ENCODE results near the gene ENO3. TPM values are rescaled to one million over a fixed set of nuclear protein-coding genes. Genes with fewer than 3 reads are reported as not detected.

ENO3 gene
- total RNA-seq, 1 experiment from 2014 or later: 23.4 TPM

DNA sequence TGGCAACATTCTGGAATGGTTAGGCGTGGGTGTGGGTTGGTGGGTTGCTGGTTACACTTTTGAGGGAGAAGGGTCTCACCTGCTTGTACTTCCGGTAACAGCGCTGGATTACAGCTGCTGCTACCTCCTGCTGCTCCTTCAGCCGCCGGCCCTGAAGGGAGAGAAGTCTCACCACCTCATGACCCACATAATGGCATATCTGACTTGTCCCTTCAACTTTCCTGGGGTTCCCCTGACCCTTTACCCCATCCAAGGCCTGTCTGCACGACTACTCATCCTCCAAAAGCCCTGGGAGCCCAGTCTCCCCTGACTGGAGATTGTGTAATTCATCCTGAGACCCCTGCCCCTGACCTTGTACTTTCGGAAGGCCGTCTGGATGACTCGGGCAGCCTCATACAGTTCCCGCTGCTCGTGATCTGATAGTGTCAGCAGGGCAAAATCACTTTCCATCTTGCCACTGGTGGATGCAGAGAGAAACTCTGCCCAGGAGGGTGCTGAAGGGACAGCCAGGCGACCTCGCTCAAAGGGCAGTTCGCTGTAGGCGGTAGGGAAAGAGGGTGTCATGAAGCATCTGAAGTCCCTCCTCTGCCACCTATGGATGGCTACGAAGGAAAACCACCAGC lies 18.7 kb downstream of the ENO3 start:
- Histone ChIP-seq H3K4me1 (ENCODE audit: control insufficient read depth, insufficient read depth, low read length) (peaks cover 15% of the 10 kb centered on the region), H3K4me3 (ENCODE audit: low read depth in 2 of 2, low read length in 2 of 2) (peak overlapping the region; percentile 66 to 79; a peak in 3 of 4 replicates), H3K27me3 (ENCODE audit: control insufficient read depth, insufficient read depth, low read length) (no peaks in the 10 kb centered on the region), H3K9me3 (ENCODE audit: control insufficient read depth, insufficient read depth, low read depth, low read length) (no peaks in the 10 kb centered on the region), H3K27ac (ENCODE audit: low read length) (peak overlapping the region; percentile 97), H3K36me3 (ENCODE audit: control insufficient read depth, insufficient read depth, low read length) (no peaks in the 10 kb centered on the region)
- in situ Hi-C loops (cut with HindIII; ENCODE audit: low pct_unique_long_range_greater_than_20kb, low sequenced_read_pairs) (no loop called here), intact Hi-C loops (cut with micrococcal nuclease; ENCODE audit: unreplicated experiment) (no loop called here)
- no TSS peak for BruUV-seq (replicated peaks)
- CTCF ChIA-PET: no interaction called here
- ATAC-seq (no peak), DNase-seq (ENCODE audit: low read depth, low spot score) (no peak)
- POLR2A ChIA-PET: no interaction called here
- TF ChIP-seq SIN3A (IDR thresholded peaks at IDR 0.05; ENCODE audit: borderline replicate concordance, insufficient read depth, low read depth, low read length) (no peak), REST (IDR thresholded peaks at IDR 0.05; ENCODE audit: insufficient read depth in 1 of 2, low read depth in 2 of 2, low read length in 1 of 2) (peak in 1 of 2 experiments; percentile 51; a peak in 1 of 4 replicates)

DNA sequence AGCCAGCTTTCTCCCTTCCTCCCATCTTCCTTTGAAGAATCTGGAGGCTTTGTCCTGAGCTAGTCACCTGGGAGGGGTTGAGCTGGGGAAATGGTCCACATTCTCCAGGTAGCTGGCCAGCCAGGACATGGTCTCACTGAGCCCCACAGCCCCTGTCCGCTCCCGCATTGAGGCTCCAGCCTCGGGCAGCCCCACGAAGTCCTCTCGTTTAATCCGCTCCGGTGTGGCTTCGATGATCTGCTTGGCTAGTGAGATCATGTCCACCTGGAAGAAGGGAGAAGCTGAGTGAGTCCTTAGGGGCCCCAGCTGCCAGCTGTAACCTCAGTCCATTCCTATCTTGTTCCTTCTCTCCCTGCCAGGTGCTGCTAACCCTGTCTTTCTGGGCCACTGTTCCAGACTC lies 19.4 kb downstream of the ENO3 start:
- Histone ChIP-seq H3K4me1 (ENCODE audit: control insufficient read depth, insufficient read depth, low read length) (peaks cover 15% of the 10 kb centered on the region), H3K4me3 (ENCODE audit: low read depth in 2 of 2, low read length in 2 of 2) (no peak overlapping the region), H3K9me3 (ENCODE audit: control insufficient read depth, insufficient read depth, low read depth, low read length) (no peaks in the 10 kb centered on the region), H3K27ac (ENCODE audit: low read length) (peak overlapping the region; percentile 97; the same call in 1 of the 2 replicates), H3K36me3 (ENCODE audit: control insufficient read depth, insufficient read depth, low read length) (no peaks in the 10 kb centered on the region), H3K27me3 (ENCODE audit: control insufficient read depth, insufficient read depth, low read length) (no peaks in the 10 kb centered on the region)
- no peak for TF ChIP-seq TCF7L2 (IDR thresholded peaks at IDR 0.05; ENCODE audit: low read depth, low read length)
- TF ChIP-seq, protein P1, sequence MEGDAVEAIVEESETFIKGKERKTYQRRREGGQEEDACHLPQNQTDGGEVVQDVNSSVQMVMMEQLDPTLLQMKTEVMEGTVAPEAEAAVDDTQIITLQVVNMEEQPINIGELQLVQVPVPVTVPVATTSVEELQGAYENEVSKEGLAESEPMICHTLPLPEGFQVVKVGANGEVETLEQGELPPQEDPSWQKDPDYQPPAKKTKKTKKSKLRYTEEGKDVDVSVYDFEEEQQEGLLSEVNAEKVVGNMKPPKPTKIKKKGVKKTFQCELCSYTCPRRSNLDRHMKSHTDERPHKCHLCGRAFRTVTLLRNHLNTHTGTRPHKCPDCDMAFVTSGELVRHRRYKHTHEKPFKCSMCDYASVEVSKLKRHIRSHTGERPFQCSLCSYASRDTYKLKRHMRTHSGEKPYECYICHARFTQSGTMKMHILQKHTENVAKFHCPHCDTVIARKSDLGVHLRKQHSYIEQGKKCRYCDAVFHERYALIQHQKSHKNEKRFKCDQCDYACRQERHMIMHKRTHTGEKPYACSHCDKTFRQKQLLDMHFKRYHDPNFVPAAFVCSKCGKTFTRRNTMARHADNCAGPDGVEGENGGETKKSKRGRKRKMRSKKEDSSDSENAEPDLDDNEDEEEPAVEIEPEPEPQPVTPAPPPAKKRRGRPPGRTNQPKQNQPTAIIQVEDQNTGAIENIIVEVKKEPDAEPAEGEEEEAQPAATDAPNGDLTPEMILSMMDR (IDR thresholded peaks at IDR 0.05): no peak
- no peak for TF ChIP-seq REST (IDR thresholded peaks at IDR 0.05; ENCODE audit: insufficient read depth in 1 of 2, low read depth in 2 of 2, low read length in 1 of 2)
- TF ChIP-seq SIN3A (IDR thresholded peaks at IDR 0.05; ENCODE audit: borderline replicate concordance, insufficient read depth, low read depth, low read length): no peak
- TF ChIP-seq POLR2AphosphoS5 (IDR thresholded peaks at IDR 0.05; ENCODE audit: low read depth, low read length): no peak
- ChIA-PET POLR2A (no interaction called here), CTCF (no interaction called here)
- in situ Hi-C loops (cut with HindIII; ENCODE audit: low pct_unique_long_range_greater_than_20kb, low sequenced_read_pairs): no loop called here
- BruUV-seq (replicated peaks): no TSS peak
- ATAC-seq (no peak), DNase-seq (ENCODE audit: low read depth, low spot score) (no peak)
- intact Hi-C loops (cut with micrococcal nuclease; ENCODE audit: unreplicated experiment): no loop called here

All from Panc1 (cell line).